GM12892 (cell line): Measurements from ENCODE around the gene MYBPC1.

Experiments used
- POLR2A ChIP-seq: IDR thresholded peaks from 2 replicates; pipeline ENCODE4 v1.6.1; 2011; ENCODE audit warnings: low read depth, low read length, control low read depth
- POLR2AphosphoS5 ChIP-seq: IDR thresholded peaks from 2 replicates; pipeline ENCODE4 v1.6.1; 2011; ENCODE audit warnings: low read depth, low read length, control low read depth
- TAF1 ChIP-seq: IDR thresholded peaks from 2 replicates; pipeline ENCODE4 v1.6.1; 2011; ENCODE audit warnings: low read depth, mild to moderate bottlenecking, control low read depth, low read length, borderline replicate concordance

DNA sequence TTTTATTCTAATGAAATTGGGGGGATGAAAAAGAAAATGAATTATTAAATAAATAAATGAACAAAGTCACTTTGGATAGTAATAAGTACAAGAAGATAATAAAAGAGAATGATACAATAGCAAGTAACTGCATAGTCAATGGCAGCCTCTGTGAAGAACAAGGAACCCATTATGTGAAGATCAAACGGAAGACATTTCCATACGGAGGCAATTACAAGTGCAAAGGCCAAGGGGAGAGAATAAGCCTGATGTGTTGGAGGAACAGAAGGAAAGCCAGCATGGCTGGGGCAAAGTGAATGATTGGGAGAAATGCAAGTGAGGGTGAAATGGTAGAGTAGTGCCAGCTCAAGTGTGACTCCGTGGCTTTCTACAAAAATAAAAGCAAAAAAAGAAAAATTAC lies 58.7 kb downstream of the MYBPC1 start:
- TF ChIP-seq POLR2AphosphoS5 (no peak), POLR2A (no peak), TAF1 (no peak)
